MM.1S (cell line): ENCODE measurements around the gene CD80.

Source experiments
- CTCF ChIP-seq: fragments of 300-600 bp; sonication (generic); IDR thresholded peaks from 2 replicates; pipeline ENCODE4 v1.5.1; 2016; ENCODE audit warnings: antibody characterized with exemption, low read length, mixed read lengths
- EZH2phosphoT487 ChIP-seq: fragments of 300-600 bp; sonication (generic); IDR thresholded peaks from 2 replicates; pipeline ENCODE4 v1.6.1; 2018; ENCODE audit warnings: antibody characterized with exemption, low read length

GRCh38 chr3:119490153-119490552 is 69.3 kb downstream of the CD80 start:
- TF ChIP-seq CTCF: no peak
- no peak for TF ChIP-seq EZH2phosphoT487
